Testis (tissue), 2 donors: ENCODE results near the gene DNER.

Source experiments
- POLR2A ChIP-seq: fragments of 450-650 bp; IDR thresholded peaks from one replicate; pipeline ENCODE4 v1.6.1; 2017; ENCODE audit warnings: antibody characterized with exemption, mild to moderate bottlenecking, moderate library complexity
- TF ChIP-seq, protein P1 (sequence below), 3 experiments: fragments of 450-650 bp in 2 of 3; fragments of 200-600 bp in 1 of 3; sonication (generic) in 1 of 3; IDR thresholded peaks; one replicate each; pipeline ENCODE4 v1.5.1; 2016 to 2019; ENCODE audit warnings: antibody characterized with exemption in 3 of 3, mild to moderate bottlenecking in 2 of 3, moderate library complexity in 1 of 3

DNA sequence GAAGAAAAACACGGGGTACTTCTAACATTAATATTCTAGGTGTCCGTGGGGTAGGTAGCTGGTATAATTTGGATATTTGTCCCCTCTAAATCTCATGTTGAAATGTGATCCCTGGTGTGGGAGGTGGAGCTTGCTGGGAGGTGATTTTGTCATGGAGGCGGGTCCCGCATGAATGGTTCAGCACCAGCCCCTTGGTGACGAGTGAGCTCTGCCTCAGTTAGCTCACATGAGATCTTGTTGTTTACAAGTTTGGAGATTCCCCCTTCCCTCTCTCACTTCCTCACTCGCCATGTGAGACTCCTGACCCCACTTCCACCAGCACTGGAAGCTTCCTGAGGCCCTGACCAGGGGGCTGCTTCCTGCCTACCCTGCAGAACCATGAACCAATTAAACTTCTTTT, 35.4 kb upstream of the DNER start:
- TF ChIP-seq, protein P1, sequence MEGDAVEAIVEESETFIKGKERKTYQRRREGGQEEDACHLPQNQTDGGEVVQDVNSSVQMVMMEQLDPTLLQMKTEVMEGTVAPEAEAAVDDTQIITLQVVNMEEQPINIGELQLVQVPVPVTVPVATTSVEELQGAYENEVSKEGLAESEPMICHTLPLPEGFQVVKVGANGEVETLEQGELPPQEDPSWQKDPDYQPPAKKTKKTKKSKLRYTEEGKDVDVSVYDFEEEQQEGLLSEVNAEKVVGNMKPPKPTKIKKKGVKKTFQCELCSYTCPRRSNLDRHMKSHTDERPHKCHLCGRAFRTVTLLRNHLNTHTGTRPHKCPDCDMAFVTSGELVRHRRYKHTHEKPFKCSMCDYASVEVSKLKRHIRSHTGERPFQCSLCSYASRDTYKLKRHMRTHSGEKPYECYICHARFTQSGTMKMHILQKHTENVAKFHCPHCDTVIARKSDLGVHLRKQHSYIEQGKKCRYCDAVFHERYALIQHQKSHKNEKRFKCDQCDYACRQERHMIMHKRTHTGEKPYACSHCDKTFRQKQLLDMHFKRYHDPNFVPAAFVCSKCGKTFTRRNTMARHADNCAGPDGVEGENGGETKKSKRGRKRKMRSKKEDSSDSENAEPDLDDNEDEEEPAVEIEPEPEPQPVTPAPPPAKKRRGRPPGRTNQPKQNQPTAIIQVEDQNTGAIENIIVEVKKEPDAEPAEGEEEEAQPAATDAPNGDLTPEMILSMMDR (IDR thresholded peaks at IDR 0.05), result no peak
- TF ChIP-seq POLR2A, result no peak
